SU-DHL-6 (cell line): Measurements from ENCODE around the gene OSBPL2.

Experiments used
- H2AFZ ChIP-seq: fragments of 200-600 bp; sonication (generic); 2 replicates; pipeline ENCODE4 v1.6.1; 2014; ENCODE audit warnings: low read depth, mild to moderate bottlenecking, moderate library complexity, mixed read lengths, antibody characterized with exemption, low read length; ENCODE audit not compliant: severe bottlenecking
- H3F3A ChIP-seq: fragments of 200-600 bp; shearing (Covaris generic); 2 replicates; pipeline ENCODE4 v1.6.0; 2016; ENCODE audit warnings: antibody characterized with exemption, mild to moderate bottlenecking; ENCODE audit not compliant: insufficient read depth
- H3K27ac ChIP-seq: fragments of 200-600 bp; sonication (generic); 2 replicates; pipeline ENCODE4 v1.5.1; 2016; ENCODE audit warnings: low read depth, mild to moderate bottlenecking, low read length, moderate library complexity, mixed read lengths
- H3K27me3 ChIP-seq: fragments of 200-600 bp; sonication (generic), shearing (Covaris generic); 2 replicates; pipeline ENCODE4 v1.6.0; 2014; ENCODE audit warnings: mild to moderate bottlenecking, low read length
- H3K36me3 ChIP-seq: fragments of 200-600 bp; sonication (generic); 2 replicates; pipeline ENCODE4 v1.6.1; 2014; ENCODE audit warnings: mild to moderate bottlenecking, low read length, mixed read lengths
- H3K4me2 ChIP-seq: fragments of 300-600, 200-600 bp; shearing (Covaris generic), sonication (generic); 2 replicates; pipeline ENCODE4 v1.6.0; 2014; ENCODE audit warnings: low read length, low read depth, mild to moderate bottlenecking; ENCODE audit not compliant: poor library complexity, severe bottlenecking
- H3K4me3 ChIP-seq: fragments of 200-600 bp; sonication (generic); 2 replicates; pipeline ENCODE4 v1.5.1; 2014; ENCODE audit warnings: antibody characterized with exemption, low read length, mild to moderate bottlenecking, mixed read lengths; ENCODE audit not compliant: insufficient read depth, poor library complexity, severe bottlenecking
- H3K79me2 ChIP-seq: fragments of 200-600 bp; sonication (generic); 2 replicates; pipeline ENCODE4 v1.6.1; 2014; ENCODE audit warnings: mild to moderate bottlenecking, low read length, moderate library complexity; ENCODE audit not compliant: insufficient read depth
- H3K9ac ChIP-seq: fragments of 200-600 bp; sonication (generic); 2 replicates; pipeline ENCODE4 v1.7.0; 2014; ENCODE audit warnings: mild to moderate bottlenecking, low read length
- H3K9me2 ChIP-seq: fragments of 200-600 bp; sonication (generic); replicated peaks from 2 replicates; pipeline ENCODE4 v1.6.1; 2014; ENCODE audit warnings: low read length; ENCODE audit not compliant: insufficient read depth
- H3K9me3 ChIP-seq: fragments of 200-600 bp; sonication (generic); 2 replicates; pipeline ENCODE4 v1.6.1; 2014; ENCODE audit warnings: low read length, mixed read lengths; ENCODE audit not compliant: insufficient read depth
- H4K20me1 ChIP-seq: fragments of 200-600 bp; sonication (generic); 2 replicates; pipeline ENCODE4 v1.6.1; 2014; ENCODE audit warnings: low read depth, mild to moderate bottlenecking, antibody characterized with exemption, low read length, moderate library complexity, mixed read lengths
- CTCF ChIP-seq: fragments of 200-600 bp; sonication (generic); IDR thresholded peaks from one replicate; pipeline ENCODE4 v1.5.1; 2017; ENCODE audit warnings: antibody characterized with exemption, mild to moderate bottlenecking, low read length, moderate library complexity; ENCODE audit not compliant: insufficient read depth, poor library complexity, severe bottlenecking
- EZH2phosphoT487 ChIP-seq: fragments of 200-600 bp; sonication (generic), shearing (Covaris generic); conservative IDR thresholded peaks from 2 replicates; pipeline ENCODE4 v1.6.1; 2018; ENCODE audit warnings: mild to moderate bottlenecking, antibody characterized with exemption, low read length, moderate library complexity, mixed read lengths

OSBPL2 gene

GRCh38 chr20:62305149-62305764 is 66.9 kb downstream of the OSBPL2 start:
- H2AFZ ChIP-seq = no peak overlapping the region
- no peak overlapping the region for H3K4me3 ChIP-seq
- H3K9me2 ChIP-seq = no peaks in the 10 kb centered on the region
- H3K79me2 ChIP-seq = peaks cover 34% of the 10 kb centered on the region
- no peaks in the 10 kb centered on the region for H3K27me3 ChIP-seq
- 0 out of 2 replicates have a peak, but pooled peaks cover 3% of the 10 kb centered on the region for H3F3A ChIP-seq
- H3K36me3 ChIP-seq = no peaks in the 10 kb centered on the region
- H3K9me3 ChIP-seq = no peaks in the 10 kb centered on the region
- peak overlapping the region; percentile 83 for H3K4me2 ChIP-seq
- TF ChIP-seq CTCF (no peak), EZH2phosphoT487 (no peak)
- H3K27ac ChIP-seq = no peak overlapping the region
- no peak overlapping the region for H3K9ac ChIP-seq
- peaks cover 5% of the 10 kb centered on the region; the same call in 1 of the 2 replicates for H4K20me1 ChIP-seq

GRCh38 chr20:62305765-62306413 is 67.6 kb downstream of the OSBPL2 start:
- Histone ChIP-seq H3K9me3 (no peaks in the 10 kb centered on the region), H3K4me3 (no peak overlapping the region), H3K27ac (no peak overlapping the region), H3K4me2 (no peak overlapping the region), H3K79me2 (peaks cover 34% of the 10 kb centered on the region), H3K27me3 (no peaks in the 10 kb centered on the region), H3F3A (0 out of 2 replicates have a peak, but pooled peaks cover 3% of the 10 kb centered on the region), H3K9ac (no peak overlapping the region), H3K9me2 (no peaks in the 10 kb centered on the region), H2AFZ (no peak overlapping the region), H3K36me3 (no peaks in the 10 kb centered on the region), H4K20me1 (peaks cover 5% of the 10 kb centered on the region; the same call in 1 of the 2 replicates)
- TF ChIP-seq EZH2phosphoT487 (no peak), CTCF (no peak)

GRCh38 chr20:62306414-62307187 is 68.3 kb downstream of the OSBPL2 start:
- Histone ChIP-seq H3F3A (no peaks in the 10 kb centered on the region), H3K9ac (no peak overlapping the region), H3K79me2 (peaks cover 34% of the 10 kb centered on the region), H3K9me2 (no peaks in the 10 kb centered on the region), H3K9me3 (no peaks in the 10 kb centered on the region), H3K4me2 (no peak overlapping the region), H3K4me3 (no peak overlapping the region), H3K27ac (no peak overlapping the region), H2AFZ (no peak overlapping the region), H4K20me1 (peaks cover 5% of the 10 kb centered on the region; the same call in 1 of the 2 replicates), H3K27me3 (no peaks in the 10 kb centered on the region), H3K36me3 (no peaks in the 10 kb centered on the region)
- TF ChIP-seq EZH2phosphoT487 (no peak), CTCF (no peak)
